ENCODE data around the gene SMIM32. TPM values are rescaled to one million over a fixed set of nuclear protein-coding genes. Genes with fewer than 3 reads are reported as not detected.

The SMIM32 gene
- total RNA-seq, 1 donor from 2014 or later, result not detected

DNA sequence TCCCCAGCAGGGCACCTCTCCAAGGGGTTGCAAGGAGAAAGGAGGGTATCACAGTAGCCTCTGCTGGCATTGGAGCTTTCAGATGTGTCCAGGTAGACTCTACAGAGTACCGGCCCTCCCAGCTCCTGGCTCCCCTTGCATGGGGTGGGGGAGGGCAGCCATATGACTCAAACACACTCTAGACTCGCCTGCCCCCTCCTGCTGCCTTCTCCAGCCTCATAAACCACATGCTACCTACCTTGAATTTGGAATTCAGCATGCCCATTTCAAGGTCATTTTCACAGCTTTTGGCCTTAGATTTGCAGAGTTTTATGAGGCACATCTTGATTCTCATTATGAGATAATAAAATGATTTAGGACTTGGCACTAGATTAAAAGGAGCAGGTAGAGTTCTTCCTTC, 32.8 kb upstream of the SMIM32 start:
- TF ChIP-seq, protein P1, sequence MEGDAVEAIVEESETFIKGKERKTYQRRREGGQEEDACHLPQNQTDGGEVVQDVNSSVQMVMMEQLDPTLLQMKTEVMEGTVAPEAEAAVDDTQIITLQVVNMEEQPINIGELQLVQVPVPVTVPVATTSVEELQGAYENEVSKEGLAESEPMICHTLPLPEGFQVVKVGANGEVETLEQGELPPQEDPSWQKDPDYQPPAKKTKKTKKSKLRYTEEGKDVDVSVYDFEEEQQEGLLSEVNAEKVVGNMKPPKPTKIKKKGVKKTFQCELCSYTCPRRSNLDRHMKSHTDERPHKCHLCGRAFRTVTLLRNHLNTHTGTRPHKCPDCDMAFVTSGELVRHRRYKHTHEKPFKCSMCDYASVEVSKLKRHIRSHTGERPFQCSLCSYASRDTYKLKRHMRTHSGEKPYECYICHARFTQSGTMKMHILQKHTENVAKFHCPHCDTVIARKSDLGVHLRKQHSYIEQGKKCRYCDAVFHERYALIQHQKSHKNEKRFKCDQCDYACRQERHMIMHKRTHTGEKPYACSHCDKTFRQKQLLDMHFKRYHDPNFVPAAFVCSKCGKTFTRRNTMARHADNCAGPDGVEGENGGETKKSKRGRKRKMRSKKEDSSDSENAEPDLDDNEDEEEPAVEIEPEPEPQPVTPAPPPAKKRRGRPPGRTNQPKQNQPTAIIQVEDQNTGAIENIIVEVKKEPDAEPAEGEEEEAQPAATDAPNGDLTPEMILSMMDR (IDR thresholded peaks at IDR 0.05; ENCODE audit: unreplicated experiment), result no peak
- DNase-seq (ENCODE audit: low spot score), result no peak
- Mint-ChIP-seq H3K9me3 (ENCODE audit: unreplicated experiment) (no peaks in the 10 kb centered on the region), H3K36me3 (ENCODE audit: low read depth, unreplicated experiment) (no peaks in the 10 kb centered on the region), H3K27ac (ENCODE audit: unreplicated experiment) (no peak overlapping the region), H3K4me1 (ENCODE audit: unreplicated experiment) (no peaks in the 10 kb centered on the region), H3K27me3 (ENCODE audit: unreplicated experiment) (no peaks in the 10 kb centered on the region), H3K4me3 (ENCODE audit: unreplicated experiment) (no peak overlapping the region)

DNA sequence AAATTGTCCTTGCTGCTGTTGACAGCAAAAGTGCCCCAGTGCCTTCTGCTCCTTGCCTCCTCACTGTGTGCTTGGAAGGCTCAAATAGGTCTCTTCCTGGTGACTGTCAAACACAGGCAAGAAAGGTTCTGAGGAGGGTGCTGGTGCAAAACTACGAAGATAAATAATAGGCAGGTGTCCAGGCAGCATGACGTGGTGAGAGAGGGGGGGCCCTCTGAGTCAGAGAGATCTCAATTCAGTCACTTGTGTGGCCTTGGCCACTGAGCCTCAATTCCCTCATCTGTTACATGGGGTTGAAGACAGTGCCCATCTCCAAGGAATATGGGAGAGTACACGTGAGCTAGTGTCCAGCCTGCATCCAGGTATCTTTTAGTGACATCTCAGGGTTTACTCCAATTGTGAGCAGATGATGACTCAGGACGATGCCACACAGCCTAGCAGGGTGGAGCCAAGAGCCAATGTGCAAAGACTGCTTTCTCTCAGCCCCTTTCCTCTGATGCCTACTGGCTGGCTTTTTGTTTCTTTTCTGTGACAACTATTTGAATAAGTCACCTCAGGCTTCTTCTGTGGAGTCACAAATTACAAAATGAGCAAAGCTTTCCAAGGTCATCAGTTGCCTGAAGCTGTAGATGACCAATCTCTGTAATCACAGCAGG, 29.7 kb upstream of the SMIM32 start:
- no peak for DNase-seq (ENCODE audit: low spot score)
- H3K4me3 Mint-ChIP-seq (ENCODE audit: unreplicated experiment), result no peak overlapping the region
- H3K27me3 Mint-ChIP-seq (ENCODE audit: unreplicated experiment), result peaks cover 4% of the 10 kb centered on the region
- peaks cover 8% of the 10 kb centered on the region for H3K36me3 Mint-ChIP-seq (ENCODE audit: low read depth, unreplicated experiment)
- TF ChIP-seq, protein P1 (IDR thresholded peaks at IDR 0.05; ENCODE audit: unreplicated experiment), result no peak
- peaks cover 3% of the 10 kb centered on the region for H3K9me3 Mint-ChIP-seq (ENCODE audit: unreplicated experiment)
- H3K27ac Mint-ChIP-seq (ENCODE audit: unreplicated experiment), result no peak overlapping the region
- no peaks in the 10 kb centered on the region for H3K4me1 Mint-ChIP-seq (ENCODE audit: unreplicated experiment)

- TF ChIP-seq, protein P1 (IDR thresholded peaks at IDR 0.05; ENCODE audit: unreplicated experiment), result no peak
- no peak overlapping the region for H3K4me3 Mint-ChIP-seq (ENCODE audit: unreplicated experiment)
- H3K9me3 Mint-ChIP-seq (ENCODE audit: unreplicated experiment), result peaks cover 3% of the 10 kb centered on the region
- H3K36me3 Mint-ChIP-seq (ENCODE audit: low read depth, unreplicated experiment), result peaks cover 8% of the 10 kb centered on the region
- H3K4me1 Mint-ChIP-seq (ENCODE audit: unreplicated experiment), result no peaks in the 10 kb centered on the region
- H3K27me3 Mint-ChIP-seq (ENCODE audit: unreplicated experiment), result peaks cover 4% of the 10 kb centered on the region
- H3K27ac Mint-ChIP-seq (ENCODE audit: unreplicated experiment), result no peak overlapping the region
- DNase-seq (ENCODE audit: low spot score), result no peak
These were observed 28.4 kb upstream of the SMIM32 start for GRCh38 chr5:136221340-136221739.

- DNase-seq (ENCODE audit: low spot score), result no peak
- peaks cover 4% of the 10 kb centered on the region for H3K27me3 Mint-ChIP-seq (ENCODE audit: unreplicated experiment)
- H3K36me3 Mint-ChIP-seq (ENCODE audit: low read depth, unreplicated experiment), result peaks cover 8% of the 10 kb centered on the region
- peaks cover 3% of the 10 kb centered on the region for H3K4me1 Mint-ChIP-seq (ENCODE audit: unreplicated experiment)
- no peak overlapping the region for H3K27ac Mint-ChIP-seq (ENCODE audit: unreplicated experiment)
- H3K4me3 Mint-ChIP-seq (ENCODE audit: unreplicated experiment), result no peak overlapping the region
- TF ChIP-seq, protein P1 (IDR thresholded peaks at IDR 0.05; ENCODE audit: unreplicated experiment), result no peak
- peaks cover 3% of the 10 kb centered on the region for H3K9me3 Mint-ChIP-seq (ENCODE audit: unreplicated experiment)
These were observed 23.3 kb upstream of the SMIM32 start for GRCh38 chr5:136216230-136216629.

GRCh38 chr5:136215812-136216211, 22.9 kb upstream of the SMIM32 start:
- peaks cover 3% of the 10 kb centered on the region for H3K9me3 Mint-ChIP-seq (ENCODE audit: unreplicated experiment)
- peaks cover 3% of the 10 kb centered on the region for H3K4me1 Mint-ChIP-seq (ENCODE audit: unreplicated experiment)
- peaks cover 4% of the 10 kb centered on the region for H3K27me3 Mint-ChIP-seq (ENCODE audit: unreplicated experiment)
- H3K36me3 Mint-ChIP-seq (ENCODE audit: low read depth, unreplicated experiment), result peaks cover 8% of the 10 kb centered on the region
- H3K27ac Mint-ChIP-seq (ENCODE audit: unreplicated experiment), result no peak overlapping the region
- DNase-seq (ENCODE audit: low spot score), result no peak
- TF ChIP-seq, protein P1 (IDR thresholded peaks at IDR 0.05; ENCODE audit: unreplicated experiment), result no peak
- no peak overlapping the region for H3K4me3 Mint-ChIP-seq (ENCODE audit: unreplicated experiment)

Measured in endothelial cell (in vitro differentiated cells).